Mononuclear cell (primary cell): ENCODE measurements around the gene PALLD. TPM values are rescaled to one million over a fixed set of nuclear protein-coding genes. Genes with fewer than 3 reads are reported as not detected.

Experiments
- H3K27me3 ChIP-seq: 2 replicates; pipeline ENCODE4 v1.6.0; 2011; ENCODE audit warnings: low read length, control low read depth; ENCODE audit not compliant: insufficient read depth
- H3K4me1 ChIP-seq: 2 replicates; pipeline ENCODE4 v1.5.1; 2011; ENCODE audit warnings: mild to moderate bottlenecking, low read length, control low read depth; ENCODE audit not compliant: insufficient read depth
- H3K4me3 ChIP-seq: 2 replicates; pipeline ENCODE4 v1.5.1; 2011; ENCODE audit warnings: mild to moderate bottlenecking, low read length, moderate library complexity
- H3K9me3 ChIP-seq: 2 replicates; pipeline ENCODE4 v1.5.1; 2011; ENCODE audit warnings: low read depth, mild to moderate bottlenecking, control low read depth, low read length
- total RNA-seq: library from RNA; depleted of rRNA; stranded (reverse); fragments of >200 nt; gene quantifications from one replicate; pipeline ENCODE4 v1.2.3, GENCODE V29; 2012

Gene PALLD
- total RNA-seq, 1 donor: 1.8 TPM

- Histone ChIP-seq H3K4me3 (no peak overlapping the region), H3K27me3 (no peaks in the 10 kb centered on the region), H3K4me1 (no peaks in the 10 kb centered on the region), H3K9me3 (no peaks in the 10 kb centered on the region)
Measured at GRCh38 chr4:168891086-168891485, 394.2 kb downstream of the PALLD start.

DNA sequence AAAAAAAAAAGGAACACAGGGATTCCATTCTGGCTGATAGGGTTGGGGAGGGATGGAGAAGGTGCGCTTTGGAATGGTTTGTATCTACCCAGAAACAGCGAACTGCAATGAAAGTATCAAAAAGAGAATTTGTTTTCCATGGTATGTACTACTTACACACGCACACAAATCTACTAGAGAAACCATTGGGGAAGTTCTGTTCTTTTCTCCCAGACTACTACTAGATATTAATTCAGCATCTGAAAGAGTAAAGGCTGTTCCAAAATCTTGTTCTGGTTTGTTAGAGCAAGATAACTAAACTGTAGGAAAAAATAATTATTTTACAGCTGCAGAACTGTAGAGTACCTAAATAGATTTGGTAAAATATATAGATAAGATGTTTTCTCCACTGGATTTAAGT, 394.8 kb downstream of the PALLD start:
- Histone ChIP-seq H3K9me3 (no peaks in the 10 kb centered on the region), H3K27me3 (no peaks in the 10 kb centered on the region), H3K4me3 (no peak overlapping the region), H3K4me1 (no peaks in the 10 kb centered on the region)

GRCh38 chr4:168892475-168892874, 395.6 kb downstream of the PALLD start:
- no peak overlapping the region for H3K4me3 ChIP-seq
- no peaks in the 10 kb centered on the region for H3K9me3 ChIP-seq
- H3K4me1 ChIP-seq: no peaks in the 10 kb centered on the region
- no peaks in the 10 kb centered on the region for H3K27me3 ChIP-seq

DNA sequence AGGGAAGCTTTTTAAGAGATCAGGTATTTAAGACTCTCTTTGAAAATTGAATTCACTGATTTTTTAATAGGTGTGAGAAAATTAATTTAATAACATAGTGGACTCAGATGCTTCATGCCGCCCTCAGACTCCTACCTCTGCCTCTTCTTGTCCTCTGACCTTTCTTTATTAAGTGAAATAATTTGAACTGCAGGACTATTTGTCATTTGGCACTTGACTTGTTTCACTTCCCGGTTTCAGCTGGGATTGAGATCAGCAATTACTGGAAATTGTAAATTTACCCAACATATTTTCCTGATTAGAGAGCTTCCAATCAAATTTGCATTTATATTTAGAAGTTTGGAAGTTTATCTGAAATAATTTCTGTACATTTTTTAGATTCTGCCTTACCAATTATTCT, 396.4 kb downstream of the PALLD start:
- no peaks in the 10 kb centered on the region for H3K9me3 ChIP-seq
- H3K4me1 ChIP-seq: no peaks in the 10 kb centered on the region
- no peaks in the 10 kb centered on the region for H3K27me3 ChIP-seq
- H3K4me3 ChIP-seq: no peak overlapping the region

GRCh38 chr4:168893807-168894206, 397.0 kb downstream of the PALLD start:
- H3K9me3 ChIP-seq: no peaks in the 10 kb centered on the region
- no peak overlapping the region for H3K4me3 ChIP-seq
- no peaks in the 10 kb centered on the region for H3K4me1 ChIP-seq
- no peaks in the 10 kb centered on the region for H3K27me3 ChIP-seq

GRCh38 chr4:168900080-168900479, 403.2 kb downstream of the PALLD start:
- no peaks in the 10 kb centered on the region for H3K9me3 ChIP-seq
- H3K4me1 ChIP-seq: no peaks in the 10 kb centered on the region
- no peak overlapping the region for H3K4me3 ChIP-seq
- no peaks in the 10 kb centered on the region for H3K27me3 ChIP-seq

- no peaks in the 10 kb centered on the region for H3K27me3 ChIP-seq
- peaks cover 6% of the 10 kb centered on the region for H3K4me1 ChIP-seq
- no peaks in the 10 kb centered on the region for H3K9me3 ChIP-seq
- H3K4me3 ChIP-seq: no peak overlapping the region
Measured at GRCh38 chr4:168907119-168907698, 410.4 kb downstream of the PALLD start.

DNA sequence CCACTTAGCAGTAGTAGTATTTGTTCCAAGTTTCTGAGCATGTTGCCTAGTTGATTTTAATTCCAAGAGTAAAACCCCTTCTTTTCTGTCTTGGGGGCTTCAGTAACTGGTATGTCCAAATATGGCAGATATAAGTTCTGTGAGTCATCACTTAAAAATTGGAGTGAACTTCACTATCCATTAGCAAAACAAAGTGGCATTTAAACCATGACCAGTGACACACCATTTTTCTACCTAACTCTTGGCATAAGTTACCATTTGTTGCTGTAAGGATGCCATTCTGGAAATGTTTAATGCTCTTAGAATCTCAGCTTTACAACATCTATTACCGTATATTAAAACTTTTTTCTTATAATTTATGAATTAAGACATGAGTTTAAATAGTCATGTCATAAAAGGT, 411.2 kb downstream of the PALLD start:
- H3K9me3 ChIP-seq: no peaks in the 10 kb centered on the region
- H3K4me1 ChIP-seq: peaks cover 6% of the 10 kb centered on the region
- no peaks in the 10 kb centered on the region for H3K27me3 ChIP-seq
- no peak overlapping the region for H3K4me3 ChIP-seq

DNA sequence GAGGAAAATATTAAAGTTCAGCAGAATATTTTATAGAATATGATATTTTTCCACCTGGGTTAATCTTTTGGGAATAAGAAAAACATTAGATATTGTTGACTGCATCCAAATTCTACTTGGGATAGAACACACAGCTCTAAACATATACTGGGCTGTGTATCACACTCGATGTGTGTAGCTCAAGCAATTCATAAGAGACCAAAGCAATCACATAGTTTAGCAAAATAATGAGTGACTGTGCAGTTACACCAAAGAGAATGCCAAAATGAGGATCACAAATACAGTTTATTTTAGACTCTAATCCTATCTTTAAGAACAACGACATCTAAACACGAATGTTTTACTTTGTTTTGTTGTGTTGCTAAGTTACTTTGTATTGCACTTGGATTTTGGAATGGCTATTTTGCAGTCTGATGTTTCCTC, 412.0 kb downstream of the PALLD start:
- Histone ChIP-seq H3K4me3 (no peak overlapping the region), H3K27me3 (no peaks in the 10 kb centered on the region), H3K9me3 (no peaks in the 10 kb centered on the region), H3K4me1 (peaks cover 6% of the 10 kb centered on the region)

- no peak overlapping the region for H3K4me3 ChIP-seq
- H3K27me3 ChIP-seq: no peaks in the 10 kb centered on the region
- no peaks in the 10 kb centered on the region for H3K9me3 ChIP-seq
- no peaks in the 10 kb centered on the region for H3K4me1 ChIP-seq
Measured at GRCh38 chr4:168914095-168914494, 417.2 kb downstream of the PALLD start.

DNA sequence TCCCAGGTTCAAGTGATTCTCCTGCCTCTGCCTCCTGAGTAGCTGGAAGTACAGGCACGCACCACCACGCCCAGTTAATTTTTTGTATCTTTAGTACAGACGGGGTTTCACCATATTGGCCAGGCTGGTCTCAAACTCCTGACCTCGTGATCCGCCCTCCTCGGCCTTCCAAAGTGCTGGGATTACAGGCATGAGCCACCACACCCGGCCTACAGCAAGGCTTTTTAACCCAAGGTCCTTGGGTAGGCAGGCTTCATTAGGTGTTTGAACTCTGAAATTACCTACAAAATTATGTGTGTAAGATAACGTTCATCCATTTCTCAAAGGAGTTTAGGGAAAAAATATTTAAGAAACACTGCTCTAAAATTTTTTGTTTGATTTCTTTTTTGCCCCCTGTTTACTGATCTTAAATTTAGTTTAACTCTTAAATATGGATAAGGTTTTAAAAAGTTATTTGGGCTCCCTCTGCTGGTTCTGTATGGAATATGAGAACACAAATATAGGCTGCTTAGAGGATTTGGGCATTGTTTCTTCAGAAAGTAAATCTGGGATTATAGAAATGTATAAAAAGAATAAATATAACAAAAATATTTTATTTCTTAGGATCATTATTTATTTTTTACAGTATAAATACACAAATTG, 420.4 kb downstream of the PALLD start:
- Histone ChIP-seq H3K27me3 (no peaks in the 10 kb centered on the region), H3K9me3 (no peaks in the 10 kb centered on the region)

DNA sequence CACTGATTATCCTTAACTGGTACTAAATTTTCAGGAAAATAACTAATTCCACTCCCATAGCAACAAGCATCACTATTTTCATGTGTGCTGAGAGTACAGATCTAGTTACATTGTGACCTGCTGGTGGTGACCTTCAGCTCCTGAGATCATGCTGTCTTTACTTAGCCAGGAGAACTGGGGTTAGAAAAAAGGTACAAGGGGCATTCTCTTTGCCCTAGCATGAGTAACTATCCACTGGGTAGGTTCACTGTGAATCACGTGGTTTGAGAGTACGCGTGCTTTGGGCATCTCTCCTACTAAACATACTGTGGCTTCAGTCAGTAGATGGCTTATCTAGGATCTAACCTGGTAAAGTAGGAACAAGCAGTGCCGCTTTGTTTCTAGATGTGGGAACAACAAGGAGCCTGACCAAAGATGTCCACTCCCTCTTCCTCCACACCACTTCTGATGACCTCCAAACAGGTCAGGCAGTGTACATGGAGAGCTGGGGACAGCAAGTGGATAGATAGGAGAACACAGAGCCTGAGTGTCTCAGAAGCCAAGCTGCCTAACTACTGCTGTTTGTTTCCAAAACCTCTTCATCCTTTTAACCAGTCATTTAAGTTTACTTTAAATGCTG, 423.0 kb downstream of the PALLD start:
- no peaks in the 10 kb centered on the region for H3K9me3 ChIP-seq
- no peak overlapping the region for H3K4me3 ChIP-seq
- H3K27me3 ChIP-seq: no peaks in the 10 kb centered on the region
- no peaks in the 10 kb centered on the region for H3K4me1 ChIP-seq

More for the DNA sequence above, 420.4 kb downstream of the PALLD start:
- Histone ChIP-seq H3K4me1 (no peaks in the 10 kb centered on the region), H3K4me3 (no peak overlapping the region)

- no peaks in the 10 kb centered on the region for H3K27me3 ChIP-seq
- H3K4me1 ChIP-seq: no peaks in the 10 kb centered on the region
- H3K4me3 ChIP-seq: no peak overlapping the region
- H3K9me3 ChIP-seq: no peaks in the 10 kb centered on the region
Measured at GRCh38 chr4:168920441-168921065, 423.7 kb downstream of the PALLD start.

DNA sequence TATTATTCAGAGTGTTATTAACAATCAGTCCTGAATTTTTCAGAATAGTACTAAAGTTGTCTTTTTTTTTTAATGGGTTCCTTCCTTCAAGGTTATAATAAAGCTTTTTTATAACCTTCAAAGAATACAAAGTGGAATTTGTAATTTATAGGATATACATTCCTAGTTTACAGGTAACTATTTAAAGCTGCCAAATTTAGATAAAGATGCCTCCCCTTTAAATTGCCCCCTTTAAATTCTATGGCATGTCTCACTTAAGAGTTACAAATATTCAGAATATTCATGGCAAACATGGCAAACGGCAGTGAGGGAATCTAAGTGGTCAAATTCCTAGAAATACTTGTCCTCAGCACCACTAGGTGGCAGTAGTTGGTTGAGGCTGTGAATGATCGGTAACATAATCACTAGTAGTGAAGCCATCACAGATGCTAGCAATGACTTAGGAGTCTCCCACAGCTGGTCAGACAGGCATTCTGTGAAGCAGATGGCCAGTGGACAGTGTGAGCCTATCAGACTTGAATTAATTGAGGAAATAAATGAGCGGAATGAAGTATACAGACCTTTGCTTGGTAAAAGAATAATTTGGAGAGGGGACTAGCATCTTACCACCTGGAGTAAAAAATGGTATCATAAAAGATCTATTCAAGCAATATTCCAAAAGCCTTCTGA, 426.8 kb downstream of the PALLD start:
- Histone ChIP-seq H3K4me3 (no peak overlapping the region), H3K4me1 (no peaks in the 10 kb centered on the region), H3K9me3 (no peaks in the 10 kb centered on the region), H3K27me3 (no peaks in the 10 kb centered on the region)

DNA sequence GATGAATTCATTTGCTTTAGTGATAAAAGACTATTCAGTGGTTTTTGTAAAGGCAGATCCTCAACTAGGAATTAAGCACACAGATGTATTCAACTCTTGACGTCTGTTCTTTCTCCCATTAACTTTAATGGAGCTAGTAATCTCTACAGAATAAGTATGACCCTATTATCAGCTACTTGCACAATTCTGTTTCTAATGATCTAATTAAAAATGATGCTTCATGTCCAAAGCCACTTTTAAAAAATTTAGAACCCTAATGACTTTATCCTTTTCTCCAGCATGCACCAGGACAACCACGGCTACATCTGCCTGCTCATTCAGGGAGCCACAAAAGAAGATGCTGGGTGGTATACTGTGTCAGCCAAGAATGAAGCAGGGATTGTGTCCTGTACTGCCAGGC, 427.8 kb downstream of the PALLD start:
- Histone ChIP-seq H3K9me3 (no peaks in the 10 kb centered on the region), H3K27me3 (no peaks in the 10 kb centered on the region), H3K4me1 (no peaks in the 10 kb centered on the region), H3K4me3 (no peak overlapping the region)
